GM12878 (cell line): ENCODE results near the gene MDK. TPM values are rescaled to one million over a fixed set of nuclear protein-coding genes. Genes with fewer than 3 reads are reported as not detected.

Experiments used
- PRDM15 ChIP-seq: fragments of 450-650 bp; formaldehyde crosslinking; IDR thresholded peaks from 2 replicates; pipeline ENCODE4 v1.4.0; 2020; ENCODE audit warnings: mild to moderate bottlenecking, moderate library complexity
- REST ChIP-seq: IDR thresholded peaks from 2 replicates; pipeline ENCODE4 v1.6.1; 2012; ENCODE audit warnings: mild to moderate bottlenecking, low read depth, low read length
- polyA plus RNA-seq, 11 experiments: library from polyadenylated mRNA; depleted of rRNA in 4 of 11; unstranded in 6 of 11; stranded (reverse) in 5 of 11; fragments of >200 nt; fragmentation: Nextera tagmentation in 4 of 11; fragmentation: Illumina TruSeq in 1 of 11; extraction: Ambion mirVana in 4 of 11; extraction: Trizol in 1 of 11; gene quantifications; 1 replicate in 1 of 11; 2 replicates in 10 of 11; pipeline versions ENCODE4 v1.2.1 to v1.2.3, GENCODE V29; 2011 to 2016; ENCODE audit warnings: inconsistent platforms in 2 of 11, missing spikeins in 2 of 11, low read depth in 1 of 11
- total RNA-seq, 4 experiments: library from RNA; depleted of rRNA in 3 of 4; stranded (reverse); fragments of >200 nt in 3 of 4; fragmentation: Illumina TruSeq in 1 of 4; extraction: Trizol in 1 of 4; gene quantifications; 2 replicates each; pipeline versions ENCODE4 v1.2.1 to v1.2.3, GENCODE V29; 2013 to 2021

MDK gene
- total and polyA plus RNA-seq, 10 of the 15 experiments (the other 5 are each of a cell fraction or from before 2014, with no cell fraction given), result 0.77 to 17.8 (median 9.9) TPM

- TF ChIP-seq REST, result no peak
- no peak for TF ChIP-seq PRDM15 (CRISPR knock-in tag)
These were observed 6.6 kb downstream of the MDK start (continued) for GRCh38 chr11:46387919-46388618.
